DMS79 treated with DMSO at 0.1 percent for 48 hours (cell line): Measurements from ENCODE around the gene MAST4.

Experiments
- DNase-seq: peaks from one replicate; lab custom pipeline; 2025; lab: John Stamatoyannopoulos, UW

Gene MAST4

GRCh38 chr5:66991746-66992145, 395.6 kb downstream of the MAST4 start:
- DNase-seq: no peak

- DNase-seq: no peak
Observed at GRCh38 chr5:66992547-66992946, 396.4 kb downstream of the MAST4 start.

GRCh38 chr5:66993448-66993847, 397.3 kb downstream of the MAST4 start:
- DNase-seq: no peak

- DNase-seq: no peak
Observed at GRCh38 chr5:66993882-66994281, 397.7 kb downstream of the MAST4 start.

- no peak for DNase-seq
Observed at GRCh38 chr5:66994790-66995189, 398.6 kb downstream of the MAST4 start.

- DNase-seq: no peak
Observed at GRCh38 chr5:67000794-67001475, 404.7 kb downstream of the MAST4 start.

GRCh38 chr5:67002832-67003684, 406.9 kb downstream of the MAST4 start:
- no peak for DNase-seq

- no peak for DNase-seq
Observed at GRCh38 chr5:67003685-67003934, 407.4 kb downstream of the MAST4 start.

GRCh38 chr5:67003935-67004729, 407.9 kb downstream of the MAST4 start:
- DNase-seq: peak; percentile 48

GRCh38 chr5:67004730-67005350, 408.6 kb downstream of the MAST4 start:
- no peak for DNase-seq

- DNase-seq: no peak
Observed at GRCh38 chr5:67005737-67006499, 409.7 kb downstream of the MAST4 start.

- DNase-seq: no peak
Observed at GRCh38 chr5:67006500-67006848, 410.3 kb downstream of the MAST4 start.

GRCh38 chr5:67009028-67009427, 412.8 kb downstream of the MAST4 start:
- no peak for DNase-seq

GRCh38 chr5:67010684-67011409, 414.7 kb downstream of the MAST4 start:
- DNase-seq: no peak

GRCh38 chr5:67011422-67011821, 415.2 kb downstream of the MAST4 start:
- no peak for DNase-seq

- DNase-seq: no peak
Observed at GRCh38 chr5:67012171-67012570, 416.0 kb downstream of the MAST4 start.

- no peak for DNase-seq
Observed at GRCh38 chr5:67013719-67014118, 417.5 kb downstream of the MAST4 start.

- DNase-seq: no peak
Observed at GRCh38 chr5:67014191-67014590, 418.0 kb downstream of the MAST4 start.

- peak; percentile 4 for DNase-seq
Observed at GRCh38 chr5:67014957-67015400, 418.8 kb downstream of the MAST4 start.

GRCh38 chr5:67015541-67016191, 419.5 kb downstream of the MAST4 start:
- peak; percentile 50 for DNase-seq
